CD4-positive, alpha-beta T cell treated with Interleukin-17A for 4 hours (primary cell): ENCODE data around the gene RASGRP2.

Source experiments
- DNase-seq: peaks from one replicate; pipeline ENCODE4 v3.0.0-alpha.2; 2020; ENCODE audit warnings: mixed read lengths

RASGRP2 gene

GRCh38 chr11:64770120-64770519 is 26.2 kb upstream of the RASGRP2 start:
- no peak for DNase-seq

GRCh38 chr11:64769283-64769682 is 25.3 kb upstream of the RASGRP2 start:
- DNase-seq, result no peak

DNA sequence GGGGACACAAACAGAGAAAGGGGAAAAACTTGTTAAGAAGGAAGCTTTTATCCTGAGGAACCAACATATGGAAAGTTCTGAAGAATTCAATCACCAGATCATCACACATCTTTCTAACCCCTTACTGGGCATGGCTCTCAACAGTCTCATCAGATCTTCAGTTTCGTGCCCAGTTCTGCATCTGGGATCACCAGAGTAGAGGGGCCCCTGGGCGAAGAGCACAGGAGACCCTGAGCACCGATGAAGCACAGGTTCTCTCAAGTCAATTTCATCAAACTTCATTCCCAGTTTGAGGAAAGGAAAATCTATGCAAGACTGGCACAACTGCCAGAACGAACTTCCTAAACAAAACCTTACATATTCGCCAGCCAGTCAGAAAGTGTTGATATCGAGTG is 24.4 kb upstream of the RASGRP2 start:
- DNase-seq, result no peak

GRCh38 chr11:64767344-64768299 is 23.7 kb upstream of the RASGRP2 start:
- DNase-seq, result peak; percentile 92

GRCh38 chr11:64766881-64767280 is 22.9 kb upstream of the RASGRP2 start:
- no peak for DNase-seq

DNA sequence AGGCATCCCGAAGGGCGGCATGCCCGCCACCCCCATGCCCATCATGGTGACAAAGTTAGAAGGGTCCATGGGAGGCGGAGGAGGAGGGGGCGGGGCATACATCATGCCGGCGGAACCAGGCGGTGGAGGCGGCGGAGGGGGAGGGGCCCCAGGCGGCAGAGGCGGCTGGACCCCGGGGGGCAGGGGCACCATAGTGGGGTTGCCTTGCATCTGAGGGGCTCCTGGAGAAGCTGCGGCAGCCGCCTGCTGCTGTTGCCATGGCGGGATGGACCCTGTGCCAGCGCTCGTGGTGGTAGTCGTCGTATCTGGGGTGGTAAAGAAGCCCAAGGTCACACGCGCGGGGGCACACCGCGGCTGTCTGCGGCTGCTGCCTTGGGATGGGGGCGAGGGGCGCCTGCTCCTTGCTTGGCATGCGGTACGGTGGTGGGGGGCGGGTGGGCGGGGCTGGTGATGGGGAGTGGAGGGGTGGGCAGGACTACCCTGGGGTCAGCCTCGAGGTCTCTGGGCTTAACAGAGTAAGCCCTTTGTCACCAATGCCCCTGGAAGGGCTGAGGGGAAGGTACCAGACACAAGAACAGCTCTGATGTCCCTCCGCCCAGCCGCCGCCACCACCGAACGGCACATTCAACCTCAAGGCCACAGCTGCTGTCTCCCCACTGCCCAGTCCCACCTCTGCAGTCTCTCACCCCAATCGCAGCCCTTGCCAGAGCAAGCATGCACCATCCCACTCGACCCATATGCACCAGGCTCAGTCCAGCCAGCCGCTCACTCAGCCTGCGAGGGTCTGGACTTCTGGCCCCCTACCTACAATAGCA is 22.1 kb upstream of the RASGRP2 start:
- DNase-seq, result no peak

DNA sequence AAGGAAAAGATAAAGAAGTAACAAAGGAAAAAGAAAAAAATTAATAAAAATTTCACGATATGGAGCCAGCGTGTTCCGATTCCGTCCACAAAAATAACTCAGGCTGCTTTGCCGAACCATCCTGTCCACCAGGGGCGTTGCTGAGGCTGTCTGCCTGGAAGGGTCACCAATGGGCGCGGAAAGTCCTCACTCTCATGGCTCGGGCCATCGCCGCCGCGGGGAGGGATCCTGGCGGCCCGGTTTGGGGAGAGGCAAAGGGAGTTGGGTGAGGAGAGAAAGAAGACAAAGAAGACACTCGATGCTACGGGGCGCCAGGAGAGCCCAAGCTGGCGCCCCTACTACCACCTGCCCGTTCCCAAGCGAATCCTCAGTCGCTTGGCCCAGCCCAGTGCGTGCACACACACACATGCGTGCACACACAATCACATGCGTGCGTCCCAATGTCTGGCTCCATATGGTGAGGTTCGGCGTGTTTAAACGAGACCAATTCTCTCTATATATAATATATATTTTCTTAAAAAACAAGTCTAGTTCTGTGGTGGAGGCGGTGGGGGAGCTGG is 21.4 kb upstream of the RASGRP2 start:
- no peak for DNase-seq

DNA sequence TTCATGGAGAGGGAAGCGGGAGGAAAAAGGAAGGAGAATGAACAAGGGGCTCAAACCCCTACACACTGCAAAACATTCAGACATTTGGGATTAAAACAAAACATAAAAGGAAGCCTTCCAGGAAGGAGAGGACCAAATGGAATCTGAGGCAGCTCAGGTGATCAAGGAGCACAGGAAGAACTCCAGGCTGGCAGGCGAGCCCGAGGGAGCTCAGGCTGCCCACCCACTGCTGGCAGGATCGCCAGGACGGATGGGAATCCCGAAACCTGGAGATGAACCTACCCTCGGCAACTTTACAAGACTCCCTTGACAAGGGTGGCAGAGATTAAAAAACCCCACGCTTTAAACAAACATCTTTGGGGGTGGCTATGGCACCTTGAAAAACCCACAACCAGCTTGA is 20.8 kb upstream of the RASGRP2 start:
- no peak for DNase-seq

DNA sequence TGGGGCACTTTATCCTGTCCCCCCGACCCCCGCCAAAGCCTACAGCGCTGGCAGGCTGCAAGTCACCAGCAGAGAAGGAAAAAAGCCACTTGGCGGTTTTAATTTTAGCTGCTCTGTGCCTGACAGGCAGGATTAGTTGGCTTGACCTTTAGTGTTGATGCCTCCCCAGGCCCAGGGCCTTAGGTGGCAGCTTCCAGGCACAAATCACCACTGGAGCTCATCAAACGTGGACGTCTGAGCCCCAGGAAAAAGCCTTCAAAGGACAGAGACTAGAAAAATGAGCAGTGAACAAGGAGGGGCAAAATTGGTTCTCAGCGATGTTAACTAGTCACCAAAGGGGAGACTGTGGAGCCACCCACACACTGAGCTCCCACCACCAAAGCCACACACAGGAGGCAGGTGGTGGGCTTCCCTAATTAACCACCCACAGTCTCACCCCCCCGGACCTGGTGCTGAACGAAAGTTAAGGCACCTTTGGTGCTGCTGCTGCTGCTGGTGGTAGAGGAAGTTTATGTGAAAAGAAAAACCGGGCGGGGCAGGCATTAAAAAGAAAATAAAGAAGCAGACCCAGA is 20.2 kb upstream of the RASGRP2 start:
- DNase-seq, result peak; percentile 72

DNA sequence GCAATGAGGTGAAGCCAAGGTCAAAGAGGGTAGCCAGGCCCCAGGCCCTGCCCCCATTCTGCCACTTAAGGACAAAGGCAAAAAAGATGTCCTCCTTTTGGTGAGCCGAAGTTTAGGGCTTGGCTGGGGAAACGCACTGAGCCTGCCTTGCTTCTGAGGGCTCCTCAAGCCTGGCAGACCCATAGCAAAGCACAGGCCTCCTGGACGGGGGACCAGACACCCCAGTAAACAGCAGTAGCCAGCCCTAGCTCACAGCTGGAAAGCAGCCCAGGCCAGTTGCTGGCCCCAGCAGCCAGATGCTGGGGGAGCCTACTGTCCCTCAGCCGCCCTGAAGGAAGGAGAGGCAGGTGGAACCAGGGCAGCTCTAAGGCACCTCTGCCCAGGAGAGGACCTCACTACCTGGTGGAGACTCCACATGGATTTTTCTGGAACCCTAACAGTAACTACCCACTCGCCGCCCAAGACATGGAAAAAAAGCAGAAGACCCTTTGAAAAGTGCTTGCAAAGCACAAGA is 19.6 kb upstream of the RASGRP2 start:
- no peak for DNase-seq

- DNase-seq, result peak; percentile 59
These were observed 19.0 kb upstream of the RASGRP2 start for GRCh38 chr11:64762674-64763525.

GRCh38 chr11:64762277-64762673 is 18.3 kb upstream of the RASGRP2 start:
- DNase-seq, result no peak

DNA sequence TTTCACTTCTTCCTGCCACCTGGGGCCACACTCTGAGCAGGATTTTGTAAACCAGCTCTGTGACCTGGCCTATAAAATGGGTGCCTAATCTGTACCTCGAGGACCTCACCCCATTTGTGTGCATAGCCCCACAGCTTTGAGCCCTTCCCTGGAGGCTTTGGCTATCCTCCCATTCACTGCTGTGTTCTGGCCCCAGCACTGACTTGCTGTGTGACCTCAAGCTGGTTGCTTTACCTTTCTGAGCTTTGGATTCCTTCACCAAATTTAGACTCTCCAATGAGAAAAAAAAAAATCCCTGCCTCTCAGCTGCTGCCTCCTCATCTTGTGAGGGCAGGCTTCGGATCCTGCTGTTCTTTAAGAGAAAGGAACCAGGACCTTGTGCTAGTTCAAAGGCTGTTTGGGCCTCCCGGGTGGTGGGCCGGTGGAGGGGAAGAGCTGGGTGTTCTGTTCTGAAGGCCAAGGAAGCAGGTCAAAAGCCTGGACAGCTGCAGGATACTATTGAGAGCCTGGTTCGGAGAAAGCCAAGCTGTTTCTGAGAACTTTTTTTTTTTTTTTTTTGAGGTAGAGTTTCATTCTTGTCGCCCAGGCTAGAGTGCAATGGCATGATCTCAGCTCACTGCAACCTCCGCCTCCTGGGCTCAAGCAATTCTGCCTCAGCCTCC is 16.9 kb upstream of the RASGRP2 start:
- no peak for DNase-seq

DNA sequence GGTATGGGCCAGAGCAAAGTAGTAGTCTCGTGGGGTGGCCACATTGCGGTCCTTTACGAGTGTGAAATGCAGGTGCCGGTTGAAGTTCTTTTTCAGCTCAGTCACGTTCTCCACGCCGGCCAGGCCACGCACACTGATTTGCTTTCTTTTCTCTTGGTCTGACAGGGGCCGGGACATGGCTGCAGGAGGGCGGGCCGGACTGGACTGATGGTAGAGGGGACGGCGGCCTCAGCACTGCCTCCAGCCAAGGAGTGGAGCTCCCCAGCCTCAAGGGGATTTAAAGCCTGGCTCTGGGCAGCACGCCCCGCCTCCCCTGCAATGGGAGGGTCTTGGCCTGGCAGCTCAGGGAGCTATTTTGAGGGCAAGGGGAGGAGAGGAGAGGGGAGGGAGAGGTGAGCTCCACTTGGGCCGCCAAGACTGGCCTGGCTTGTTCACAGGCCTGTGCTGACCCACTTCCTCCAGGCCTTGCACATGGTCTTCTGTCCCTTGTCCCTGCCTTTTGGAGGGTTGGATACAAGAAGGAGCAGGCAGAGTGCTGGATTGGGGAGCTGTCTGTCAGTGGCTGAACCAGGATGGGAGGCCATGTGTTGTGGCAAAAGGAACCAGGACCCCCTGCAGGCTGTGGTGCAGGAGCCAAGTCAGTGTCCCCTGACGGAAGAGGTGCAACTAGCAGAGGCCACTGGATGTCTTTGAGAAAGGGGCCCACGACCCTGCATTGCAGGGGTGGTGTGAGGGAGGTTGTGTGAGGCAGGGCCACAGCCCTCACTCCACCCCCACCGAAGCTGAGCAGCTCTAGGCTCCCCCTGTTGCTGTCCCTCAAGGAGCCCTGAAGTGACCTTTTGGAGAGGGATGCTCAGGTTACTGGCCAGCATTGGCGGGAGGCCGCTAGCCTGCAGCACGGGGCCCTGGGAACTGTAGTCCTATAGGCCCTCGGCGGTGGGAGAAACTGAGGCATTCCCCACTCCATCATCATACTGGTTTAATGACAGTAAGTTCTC is 16.1 kb upstream of the RASGRP2 start, which contains the start of gene PYGM:
PYGM (minus strand) TSS at position 253 of the 998 bp plus-strand sequence; CDS start at position 177, 76 bp downstream.
- DNase-seq, result no peak

DNA sequence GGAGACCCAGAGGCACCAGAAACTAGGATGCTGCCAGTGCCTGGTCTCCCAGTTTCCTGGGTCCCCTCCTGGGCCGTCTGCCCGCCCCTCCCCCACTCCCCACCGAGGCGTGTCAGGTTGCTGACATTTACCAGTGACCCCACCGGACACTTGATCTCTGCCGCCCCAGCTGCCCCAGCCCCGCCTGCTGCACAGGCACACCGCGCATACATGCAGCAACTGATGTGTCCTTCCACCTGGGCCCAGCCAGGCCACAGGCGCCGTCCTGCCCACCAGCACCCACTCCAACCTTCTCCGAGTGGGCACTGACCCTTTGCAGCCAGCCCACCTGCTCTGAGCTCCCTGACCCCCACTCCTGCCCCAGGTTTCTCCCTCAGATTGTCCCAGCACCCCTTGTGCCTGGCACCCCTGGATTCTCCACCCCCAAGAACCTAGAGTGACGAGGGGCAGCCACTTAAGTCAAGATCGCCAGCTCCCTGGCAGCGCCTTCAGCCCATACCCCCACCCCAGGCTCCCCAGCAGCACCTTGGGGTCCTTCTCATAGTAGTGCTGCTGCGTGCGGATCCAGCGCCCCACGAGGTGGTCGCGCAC is 15.3 kb upstream of the RASGRP2 start:
- DNase-seq, result no peak

DNA sequence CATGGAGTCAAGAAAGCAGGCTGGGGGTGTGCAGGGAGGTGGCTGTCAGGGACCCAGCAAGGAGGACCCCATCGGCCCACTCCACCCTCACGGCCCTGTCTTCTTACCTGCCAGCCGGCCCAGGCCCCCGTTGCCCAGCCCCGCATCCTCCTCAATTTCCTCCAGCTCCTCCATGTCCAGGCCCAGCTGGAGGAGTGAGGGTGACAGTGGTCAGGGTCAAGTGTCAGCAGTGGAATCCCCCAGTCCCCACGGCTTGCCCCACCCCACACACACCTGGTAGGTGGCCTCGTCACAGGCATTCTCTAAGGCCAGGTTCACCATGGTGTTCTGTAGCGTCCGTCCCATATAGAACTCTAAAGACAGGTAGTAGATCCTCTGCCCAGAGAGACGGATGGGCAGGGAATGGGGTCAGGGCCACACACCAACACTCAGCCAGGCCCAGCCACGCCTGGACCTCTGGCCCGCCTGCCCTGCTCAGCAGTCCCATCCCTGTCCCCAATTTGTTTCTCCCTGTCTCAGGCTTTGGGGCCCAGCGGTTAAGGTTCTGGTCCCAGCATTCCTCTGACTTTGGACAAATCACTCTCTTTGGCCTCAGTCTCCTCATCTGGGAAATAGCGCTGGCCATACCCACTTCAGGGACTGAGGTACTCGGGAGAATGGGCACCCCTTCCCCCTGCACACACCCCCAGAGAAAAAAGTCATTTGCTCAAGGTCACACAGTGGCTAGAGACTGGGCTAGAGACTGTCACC is 14.6 kb upstream of the RASGRP2 start:
- DNase-seq, result no peak

DNA sequence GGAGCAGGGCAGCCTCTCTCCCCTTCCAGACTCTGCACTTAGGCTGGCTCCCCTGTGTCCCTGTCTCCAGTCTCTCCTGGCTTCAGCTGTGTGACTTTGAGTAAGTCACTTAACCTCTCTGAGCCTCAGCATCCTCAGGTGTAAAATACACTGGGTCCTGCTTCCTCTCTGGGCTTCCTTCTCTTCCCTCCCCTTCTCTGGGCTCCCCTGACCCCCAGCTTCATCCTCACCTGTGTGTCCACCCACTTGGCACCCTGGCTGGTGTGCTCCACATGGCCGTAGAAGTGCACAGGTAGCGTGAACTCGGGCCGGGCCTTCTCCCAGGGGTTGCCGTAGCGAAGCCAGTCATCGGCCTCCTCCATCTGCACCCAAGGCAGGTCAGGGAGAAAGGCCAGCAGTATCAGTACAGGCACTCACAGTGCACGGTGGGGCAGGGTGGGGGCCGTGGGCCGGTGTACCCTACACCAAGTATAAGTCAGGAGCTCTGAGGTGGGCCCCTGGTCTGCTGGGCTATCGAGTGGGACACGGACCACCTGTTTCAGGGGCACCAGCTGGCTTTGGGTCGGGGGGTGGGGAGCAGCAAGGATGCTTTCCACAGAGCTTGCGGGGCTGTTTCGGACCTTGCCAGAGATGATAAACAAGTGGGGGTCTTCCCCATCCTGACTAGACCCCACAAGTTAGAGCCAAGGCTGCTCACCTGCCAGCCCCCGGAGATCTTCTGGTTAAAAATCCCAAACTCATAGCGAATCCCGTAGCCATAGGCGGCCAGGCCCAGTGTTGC is 13.8 kb upstream of the RASGRP2 start:
- DNase-seq, result no peak
